Psoas muscle (tissue), 8 donors: ENCODE data around the gene TSPAN31. TPM values are rescaled to one million over a fixed set of nuclear protein-coding genes. Genes with fewer than 3 reads are reported as not detected.

Experiments used
- ATAC-seq, 4 donors: fragments of 200-7000 bp; cut with Tn5 transposase; one replicate each; pipeline ENCODE4 v1.9.1; 2020; ENCODE audit warnings: moderate library complexity in 3 of 4, mild to moderate bottlenecking in 2 of 4
- DNase-seq, 2 donors: peaks; one replicate each; pipeline ENCODE4 v3.0.0-alpha.2; 2020
- H3K27ac ChIP-seq: fragments of 200-600 bp; one replicate; pipeline ENCODE4 v1.8.0; 2022
- H3K27me3 ChIP-seq, 3 donors: fragments of 200-600 bp in 1 of 3; one replicate each; pipeline versions ENCODE4 v1.6.1 to v1.8.0; 2013 to 2022; ENCODE audit warnings: low read length in 2 of 3, mild to moderate bottlenecking in 2 of 3, moderate library complexity in 1 of 3; ENCODE audit not compliant: insufficient read depth in 3 of 3
- H3K36me3 ChIP-seq, 2 donors: fragments of 200-600 bp in 1 of 2; one replicate each; pipeline versions ENCODE4 v1.6.1 to v1.8.0; 2013 to 2022; ENCODE audit warnings: low read depth in 1 of 2, mild to moderate bottlenecking in 1 of 2, moderate library complexity in 1 of 2; ENCODE audit not compliant: insufficient read depth in 1 of 2
- H3K4me1 ChIP-seq: fragments of 200-600 bp; one replicate; pipeline ENCODE4 v1.8.0; 2022
- H3K4me3 ChIP-seq: fragments of 200-600 bp; one replicate; pipeline ENCODE4 v1.8.0; 2022; ENCODE audit warnings: mild to moderate bottlenecking
- H3K9me3 ChIP-seq: fragments of 200-600 bp; one replicate; pipeline ENCODE4 v1.8.0; 2022
- CTCF ChIP-seq: fragments of 200-600 bp; IDR thresholded peaks from one replicate; pipeline ENCODE4 v1.8.0; 2022; ENCODE audit warnings: antibody characterized with exemption
- WGBS, 3 donors: extraction: QIAGEN DNeasy Blood & Tissue Kit; methylation state at CpG; one replicate each; pipeline versions ENCODE4 v1.1.6 to v1.1.7; 2013; 5-methylcytosine and 5-hydroxymethylcytosine counted together
- intact Hi-C, 2 donors: fragments of 100-400 bp; cut with DNase I; formaldehyde crosslinking; loops; one replicate each; pipeline versions ENCODE4 v1.11.0 to v1.14.2; 2022
- polyA plus RNA-seq, 3 donors: library from polyadenylated mRNA; stranded (reverse); fragments of 200-250 nt; gene quantifications; one replicate each; pipeline ENCODE4 v1.2.3, GENCODE V29; 2013
- total RNA-seq, 4 donors: library from RNA; stranded (reverse); fragmentation: NEBNext Ultra II Directional in 2 of 4; extraction: Animal tissue kit (Norgen Biotek cat#: 25700) in 2 of 4; gene quantifications; one replicate each; pipeline versions ENCODE4 v1.2.1 to v1.2.4, GENCODE V29; 2021 to 2023
- donor health status: healthy with polysubstance abuse.
- donor health status: DM: no; HTN: no; CAD: no; lungs with moderate emphysema.
- donor health status: Bipolar disorder and iron deficiency.
- donor health status: healthy.
- donor health status: DM: yes; HTN: yes; CAD: no.
- donor health status: DM: no; HTN: no; CAD: no.
- donor health status: DM: no; HTN: no; CAD: no.
- donor health status: DM: yes; HTN: yes; CAD: no.

Gene TSPAN31
- total and polyA plus RNA-seq, 7 donors: 14.6 to 31.2 (median 20.6) TPM

- intact Hi-C loops: no loop called here
- DNase-seq (no peak), ATAC-seq (no peak)
- H3K9me3 ChIP-seq: no peaks in the 10 kb centered on the region
- H3K27me3 ChIP-seq: peaks cover 0 to 59% (median 23%) of the 10 kb centered on the region in 3 donors
- TF ChIP-seq CTCF: no peak
- no peaks in the 10 kb centered on the region for H3K36me3 ChIP-seq
- H3K27ac ChIP-seq: no peak overlapping the region
- H3K4me3 ChIP-seq: no peak overlapping the region
- H3K4me1 ChIP-seq: peaks cover 29% of the 10 kb centered on the region
- WGBS, 3 donors: 11 to 16% (median 11%) methylated on average over 7 of the region's 7 CpGs
Measured at GRCh38 chr12:57739387-57739786, 5.5 kb upstream of the TSPAN31 start.

GRCh38 chr12:57739914-57740538 lies 4.8 kb upstream of the TSPAN31 start:
- peaks cover 29% of the 10 kb centered on the region for H3K4me1 ChIP-seq
- H3K27me3 ChIP-seq: peaks cover 0 to 57% (median 23%) of the 10 kb centered on the region in 3 donors
- H3K4me3 ChIP-seq: no peak overlapping the region
- no peak for DNase-seq
- ATAC-seq: no peak
- H3K36me3 ChIP-seq: no peaks in the 10 kb centered on the region
- WGBS, 3 donors: 52 to 55% (median 53%) methylated on average over 9 to 10 of the region's 10 CpGs
- H3K27ac ChIP-seq: peak overlapping the region; percentile 36
- H3K9me3 ChIP-seq: no peaks in the 10 kb centered on the region
- intact Hi-C loops: no loop called here
- TF ChIP-seq CTCF: no peak

GRCh38 chr12:57740656-57741412 lies 4.0 kb upstream of the TSPAN31 start:
- H3K4me3 ChIP-seq: no peak overlapping the region
- H3K27me3 ChIP-seq: peaks cover 0 to 49% (median 23%) of the 10 kb centered on the region in 3 donors
- ATAC-seq: no peak
- peak overlapping the region; percentile 36 for H3K27ac ChIP-seq
- intact Hi-C loops: no loop called here
- peaks cover 28% of the 10 kb centered on the region for H3K4me1 ChIP-seq
- no peak for DNase-seq
- TF ChIP-seq CTCF: no peak
- 58 to 66% (median 66%) methylated on average over 5 of the region's 5 CpGs for WGBS, 3 donors
- no peaks in the 10 kb centered on the region for H3K9me3 ChIP-seq
- H3K36me3 ChIP-seq: peaks cover 0 to under 1% of the 10 kb centered on the region in 2 donors

GRCh38 chr12:57741413-57741789 lies 3.4 kb upstream of the TSPAN31 start:
- intact Hi-C loops: no loop called here
- peak overlapping the region; percentile 16 for H3K27ac ChIP-seq

More at GRCh38 chr12:57741413-57741789, 3.4 kb upstream of the TSPAN31 start:
- TF ChIP-seq CTCF: no peak
- WGBS, 3 donors: 56 to 80% (median 57%) methylated on average over 1 of the region's 1 CpG
- peaks cover 0 to 43% (median 20%) of the 10 kb centered on the region in 3 donors for H3K27me3 ChIP-seq
- ATAC-seq (no peak), DNase-seq (no peak)
- peaks cover 0 to 6% of the 10 kb centered on the region in 2 donors for H3K36me3 ChIP-seq
- H3K9me3 ChIP-seq: no peaks in the 10 kb centered on the region
- peak overlapping the region; percentile 15 for H3K4me3 ChIP-seq
- H3K4me1 ChIP-seq: peaks cover 25% of the 10 kb centered on the region
